ENCODE measurements around the gene LRP8.
A peak's percentile ranks its signal among the peaks of the same experiment; 100 is the strongest.

LRP8 gene

DNA sequence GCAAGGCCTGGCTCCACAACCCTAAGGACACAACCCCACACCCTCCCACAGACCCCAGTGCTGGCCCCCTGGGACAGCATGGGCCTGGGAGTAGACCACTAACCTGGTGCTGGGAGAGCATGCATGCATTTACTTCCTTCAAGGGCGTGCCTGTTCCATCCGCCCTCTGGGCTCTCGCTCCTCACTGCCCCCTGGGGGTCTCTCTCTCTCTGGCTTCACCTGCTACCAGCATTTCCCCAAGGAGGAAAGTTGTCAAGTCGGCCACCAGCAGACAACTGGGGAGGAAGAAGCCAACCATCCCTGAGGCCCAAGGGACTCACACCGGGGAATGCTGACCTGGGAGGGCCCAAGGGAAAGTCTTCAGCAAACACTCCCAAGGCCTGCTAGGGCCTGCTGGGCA is 6.5 kb downstream of the LRP8 start:
- DNase-seq, result no peak

DNA sequence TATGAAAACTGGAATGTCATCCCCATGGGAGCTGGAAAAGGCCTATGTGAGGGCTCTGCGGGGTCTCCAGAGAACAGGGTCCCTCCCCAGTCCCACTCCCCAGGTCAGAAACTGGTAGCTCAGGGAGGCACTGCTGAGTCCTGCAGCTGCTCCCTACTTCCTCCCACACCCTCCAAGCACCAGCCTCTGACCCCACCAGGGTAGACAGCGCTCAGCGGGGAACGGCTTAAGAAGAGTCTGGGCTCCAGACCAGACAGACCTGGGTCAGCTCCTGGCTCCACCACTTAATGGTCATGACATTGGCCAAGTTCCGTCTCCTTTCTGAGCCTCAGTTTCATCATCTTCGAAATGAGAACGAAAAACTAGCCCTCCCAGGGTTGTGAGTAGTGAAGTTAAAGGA is 7.2 kb downstream of the LRP8 start:
- DNase-seq, result no peak

DNA sequence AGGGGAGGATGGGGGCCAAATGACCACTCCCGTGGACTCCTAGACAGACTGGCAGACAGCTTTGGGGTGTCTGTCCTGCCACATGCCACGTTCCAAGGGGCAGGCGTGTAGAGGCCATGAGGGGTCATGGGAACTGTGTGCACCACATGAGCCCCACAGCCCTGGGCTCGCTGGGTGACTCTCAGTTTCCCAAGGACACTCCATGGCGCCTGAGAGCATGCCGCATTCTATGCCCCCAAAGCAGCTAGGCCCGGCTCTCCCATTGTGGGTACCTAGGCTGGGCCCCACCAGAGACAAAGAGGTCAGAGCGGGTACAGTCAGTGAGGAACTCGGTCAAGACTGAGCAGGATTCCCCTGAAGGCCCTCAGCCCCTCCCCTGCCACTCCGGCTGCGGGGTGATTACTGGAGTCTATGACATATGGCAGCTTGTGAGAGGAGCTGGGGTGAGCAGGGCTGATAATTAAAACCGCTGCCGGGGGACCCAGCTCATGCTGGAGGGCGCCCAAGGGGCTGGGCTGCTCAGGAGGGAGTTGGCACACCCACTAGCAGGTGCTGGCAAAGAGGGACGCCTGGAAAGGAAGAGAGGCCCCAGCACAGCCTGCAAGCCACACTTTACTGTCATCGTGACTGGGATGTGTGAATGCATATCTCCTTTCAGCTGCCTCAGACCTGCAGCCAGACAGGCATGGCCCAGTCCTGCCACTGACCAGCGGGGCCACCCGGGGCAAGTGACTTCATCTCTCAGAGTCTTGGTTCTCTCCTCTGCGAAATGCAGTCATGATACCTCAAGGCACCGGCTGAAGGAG is 8.4 kb downstream of the LRP8 start:
- peak; percentile 52 for DNase-seq

DNA sequence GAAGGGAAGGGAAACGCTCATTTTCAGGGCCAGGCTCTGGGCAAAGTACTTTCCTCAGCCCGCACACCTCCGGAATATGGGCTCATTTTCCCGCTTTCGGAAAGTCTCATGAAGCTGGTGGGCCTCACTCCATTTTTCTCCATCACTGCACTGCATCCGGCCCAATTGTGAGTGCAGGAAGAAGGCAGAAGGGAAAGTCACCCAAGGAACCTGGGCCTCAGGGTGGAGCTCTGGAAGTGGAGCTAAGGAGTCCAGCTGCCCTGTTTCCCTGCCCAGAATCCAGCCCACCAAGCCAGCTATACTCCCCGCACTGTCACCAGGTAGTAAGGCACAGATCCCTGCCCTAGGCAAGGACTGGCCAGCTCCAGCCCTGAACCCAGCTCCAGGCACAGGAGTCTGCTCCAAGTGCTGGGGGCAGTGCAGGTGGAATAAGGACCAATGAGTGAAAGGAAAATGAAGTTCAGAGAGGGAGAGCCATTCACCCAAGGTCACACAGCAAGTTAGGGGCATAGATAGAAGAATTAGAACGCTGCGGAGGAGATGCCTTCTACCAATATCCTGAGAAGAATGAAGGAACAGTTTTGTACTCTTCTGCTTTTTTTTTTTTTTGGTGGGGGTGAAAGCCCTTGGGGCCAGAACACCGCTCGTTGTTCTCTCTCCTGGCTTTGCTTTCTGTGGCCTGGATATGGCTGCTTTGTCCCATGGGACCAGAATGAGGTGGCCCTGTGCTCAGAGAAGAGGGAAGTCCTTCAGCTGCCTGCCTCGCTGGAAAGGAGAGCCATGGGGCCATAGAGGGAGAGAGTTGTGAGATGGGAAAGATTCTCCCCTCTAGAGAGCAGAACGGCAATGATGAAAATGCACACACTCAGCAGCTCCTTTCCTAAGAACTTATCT is 10.0 kb downstream of the LRP8 start:
- no peak for DNase-seq

DNA sequence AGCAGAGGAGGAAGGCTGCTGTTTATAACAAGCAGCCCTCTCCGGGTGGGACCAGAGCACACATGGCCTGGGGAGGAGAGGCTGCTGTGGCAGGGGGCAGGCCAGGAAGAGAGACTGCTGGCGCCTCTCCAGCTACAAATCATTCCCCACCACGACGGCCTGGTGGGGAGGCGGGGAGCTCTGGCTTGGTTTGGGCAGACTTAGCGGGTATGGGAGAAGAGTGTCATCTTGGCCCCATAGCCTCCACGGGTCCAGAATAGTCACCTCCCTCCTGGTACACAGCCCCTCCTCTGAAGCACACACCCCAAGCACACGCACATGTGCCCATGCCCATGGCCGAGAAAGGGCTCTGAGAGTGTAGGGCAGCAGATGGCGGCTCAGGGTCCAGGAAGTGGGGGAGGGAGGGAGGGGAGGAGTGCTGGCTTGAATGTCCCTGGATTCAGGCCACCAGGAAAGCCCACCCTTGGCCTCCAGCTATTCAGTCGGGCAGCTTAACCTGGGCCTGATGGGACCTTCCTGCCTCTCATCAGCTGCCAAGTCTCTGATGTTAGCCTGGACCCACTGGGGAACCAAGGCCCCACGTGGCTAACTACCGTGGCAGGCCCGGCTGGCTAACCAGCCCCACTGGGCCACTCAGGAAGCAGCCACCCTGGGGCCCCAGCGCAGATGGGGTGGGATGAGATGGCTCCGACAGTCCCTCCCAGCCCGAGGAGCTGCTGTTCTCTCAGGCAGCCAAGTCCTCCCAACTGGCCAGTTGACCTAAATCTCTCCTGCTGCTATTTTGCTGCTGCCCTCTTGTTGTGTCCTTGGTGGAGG is 10.9 kb downstream of the LRP8 start:
- DNase-seq, result peak; percentile 24

DNA sequence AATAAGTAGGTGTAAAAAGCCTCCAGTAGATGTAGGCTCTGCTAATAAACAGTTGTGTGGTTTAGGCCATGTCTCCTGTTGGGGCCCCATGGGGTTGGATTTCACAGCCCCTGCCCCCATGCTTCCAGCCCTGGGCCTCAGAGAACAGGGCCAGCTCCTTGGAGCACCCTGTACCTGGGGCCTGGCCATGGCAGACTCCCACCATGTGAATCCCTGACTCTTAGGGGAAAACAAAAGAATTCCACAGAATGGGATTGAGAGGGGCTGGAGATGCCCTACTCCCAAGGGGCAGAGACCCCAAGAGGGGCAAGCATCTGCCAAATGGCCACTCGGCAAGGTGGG is 11.5 kb downstream of the LRP8 start:
- no peak for DNase-seq

DNA sequence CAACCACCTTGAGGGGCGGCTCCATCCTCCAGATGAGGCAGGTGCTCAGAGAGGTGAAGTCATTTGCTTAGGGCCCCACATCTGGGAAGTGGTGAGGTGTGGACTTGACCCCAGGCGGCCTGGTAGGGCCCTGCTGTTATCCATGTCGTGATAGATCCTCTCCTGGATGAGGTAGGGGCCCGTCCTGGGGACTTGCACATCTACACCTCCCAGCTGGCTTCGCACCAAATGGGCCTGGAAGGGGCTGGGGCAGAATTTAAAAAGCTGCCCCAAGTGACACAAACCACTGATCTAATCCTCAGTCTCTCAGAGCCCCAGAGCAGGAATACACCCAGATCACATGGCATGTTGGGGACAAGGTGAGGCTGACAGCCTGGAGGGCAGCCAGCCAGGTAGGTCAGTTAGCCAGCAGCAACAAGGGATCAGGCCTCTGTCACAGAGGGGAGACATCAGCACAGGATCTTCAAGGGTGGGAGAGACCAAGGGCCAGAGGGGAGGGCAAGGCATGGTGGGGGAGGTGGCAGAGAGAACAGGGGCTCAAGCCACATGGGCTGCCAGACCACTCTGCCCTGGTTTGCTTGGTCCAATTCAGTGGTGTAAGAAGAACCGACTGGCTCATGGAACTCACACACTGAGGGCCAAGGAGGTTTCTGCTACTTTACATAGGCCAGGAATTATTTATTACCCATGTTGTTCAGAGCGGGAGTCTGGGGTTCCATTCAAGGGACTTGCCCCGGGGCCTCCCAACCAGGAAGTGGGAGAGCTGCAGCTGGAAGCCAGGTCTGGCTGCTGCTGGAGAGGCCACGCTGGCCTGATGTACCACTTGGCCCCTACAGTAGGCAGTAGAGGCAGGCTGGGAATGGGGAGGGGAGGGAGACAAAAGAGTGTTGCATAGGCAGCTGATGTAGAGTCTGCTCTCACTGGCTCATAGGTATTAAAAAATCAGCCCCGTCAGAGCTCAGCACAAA is 12.1 kb downstream of the LRP8 start:
- DNase-seq, result no peak

DNA sequence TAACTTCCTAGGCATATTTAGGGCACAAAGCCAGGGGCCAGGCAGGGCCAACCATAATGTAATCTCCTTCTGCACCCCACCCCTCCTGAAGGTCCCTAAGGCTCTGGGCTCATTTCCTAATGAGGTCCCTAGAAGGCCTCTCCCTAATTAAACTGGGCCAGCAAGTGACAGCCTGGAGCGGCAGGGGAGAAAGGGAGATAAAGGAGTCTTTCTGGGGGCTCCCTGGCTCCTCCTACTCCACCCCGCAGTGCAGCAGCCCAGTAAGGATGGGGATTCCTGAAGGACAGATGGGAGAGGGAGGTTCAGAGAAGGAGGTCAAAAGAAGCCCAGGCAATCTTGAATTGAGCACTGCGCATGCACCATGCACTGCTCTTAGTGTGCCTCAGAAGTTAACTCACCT is 12.8 kb downstream of the LRP8 start:
- DNase-seq, result no peak

DNA sequence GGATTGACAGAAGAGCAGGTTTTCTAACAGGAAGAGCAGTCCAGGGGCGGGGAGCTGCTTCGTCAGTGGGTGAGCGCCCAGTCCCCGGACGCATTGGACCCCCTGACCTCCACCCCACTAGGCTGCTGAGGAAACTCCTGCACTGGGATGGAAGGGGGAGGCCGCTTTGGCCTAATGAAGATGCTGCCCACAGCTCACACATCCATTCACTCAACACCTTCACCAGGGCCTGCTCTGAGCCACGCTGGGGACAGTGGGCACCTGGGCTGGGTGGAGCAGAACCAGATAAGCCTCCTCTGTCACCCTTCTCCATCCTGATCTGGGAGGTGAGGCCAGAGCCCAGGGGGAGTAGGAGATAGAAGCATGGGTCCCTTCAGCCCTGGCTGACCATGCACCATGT is 13.3 kb downstream of the LRP8 start:
- DNase-seq, result no peak

DNA sequence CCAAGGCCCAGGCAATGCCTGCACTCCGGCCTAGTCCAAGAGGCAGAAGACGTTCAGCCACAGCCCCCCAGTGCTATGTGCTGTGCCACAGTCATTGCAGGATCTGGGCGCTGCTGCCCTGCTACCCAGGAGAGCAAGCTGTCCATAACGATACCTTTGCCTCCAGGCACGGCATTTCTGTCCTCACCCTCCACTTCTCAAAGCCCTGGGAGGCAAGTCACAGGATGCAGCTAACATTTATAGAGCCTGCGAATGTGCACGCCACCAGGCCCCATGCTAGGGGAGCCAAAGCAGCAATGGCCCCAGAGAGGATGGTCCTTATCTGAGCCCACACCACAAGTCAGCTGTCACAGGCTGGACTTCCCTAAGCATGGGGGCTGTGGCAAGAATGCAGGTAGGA is 13.8 kb downstream of the LRP8 start:
- no peak for DNase-seq

DNA sequence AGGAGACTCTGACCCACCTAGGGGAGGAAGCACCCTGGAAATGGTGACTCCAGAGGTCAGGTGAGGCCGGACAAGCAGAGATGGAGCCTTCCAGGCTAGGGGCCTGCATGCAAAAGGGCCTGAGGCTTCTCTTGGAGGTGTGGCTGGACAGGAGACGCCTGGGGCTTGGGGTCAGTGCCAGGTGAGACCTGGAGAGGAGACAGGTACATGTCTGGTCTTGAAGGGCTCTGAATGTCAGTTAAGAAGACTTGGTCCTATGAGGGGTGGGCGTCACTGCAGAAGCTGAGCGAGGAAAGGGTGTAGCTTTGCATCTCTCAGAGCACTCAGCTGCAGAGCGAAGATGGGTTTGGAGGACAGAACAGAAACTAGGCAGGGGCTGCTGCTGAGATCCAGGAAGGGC is 14.3 kb downstream of the LRP8 start:
- DNase-seq, result no peak

DNA sequence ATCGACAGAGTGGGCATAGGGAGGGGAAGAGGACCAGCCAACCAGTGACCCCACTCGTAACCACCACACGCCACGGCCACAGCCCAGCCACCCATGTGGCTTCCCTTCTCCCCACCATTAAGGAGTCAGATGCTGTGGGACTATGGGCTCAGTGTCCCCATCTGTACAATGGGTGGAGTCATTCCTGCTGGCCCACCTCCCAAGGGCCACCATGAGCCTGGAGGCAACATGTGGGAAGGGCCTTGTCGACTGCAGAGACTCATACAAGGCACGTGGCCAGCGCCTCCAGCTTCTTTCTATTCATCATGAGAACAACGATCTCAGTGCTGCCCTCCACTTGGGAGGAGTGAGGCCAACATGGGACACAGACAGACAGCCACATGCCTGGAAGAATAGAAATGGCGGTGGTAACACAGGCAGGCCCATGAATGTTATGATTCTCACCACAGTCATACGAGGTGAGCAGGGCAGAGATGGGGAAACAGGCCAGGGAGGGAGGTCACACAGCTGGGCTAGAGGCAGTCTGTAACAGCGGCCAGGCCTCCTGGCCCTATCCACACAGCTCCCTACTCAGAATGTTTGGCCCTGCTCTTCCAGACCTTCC is 16.1 kb downstream of the LRP8 start:
- DNase-seq, result no peak

DNA sequence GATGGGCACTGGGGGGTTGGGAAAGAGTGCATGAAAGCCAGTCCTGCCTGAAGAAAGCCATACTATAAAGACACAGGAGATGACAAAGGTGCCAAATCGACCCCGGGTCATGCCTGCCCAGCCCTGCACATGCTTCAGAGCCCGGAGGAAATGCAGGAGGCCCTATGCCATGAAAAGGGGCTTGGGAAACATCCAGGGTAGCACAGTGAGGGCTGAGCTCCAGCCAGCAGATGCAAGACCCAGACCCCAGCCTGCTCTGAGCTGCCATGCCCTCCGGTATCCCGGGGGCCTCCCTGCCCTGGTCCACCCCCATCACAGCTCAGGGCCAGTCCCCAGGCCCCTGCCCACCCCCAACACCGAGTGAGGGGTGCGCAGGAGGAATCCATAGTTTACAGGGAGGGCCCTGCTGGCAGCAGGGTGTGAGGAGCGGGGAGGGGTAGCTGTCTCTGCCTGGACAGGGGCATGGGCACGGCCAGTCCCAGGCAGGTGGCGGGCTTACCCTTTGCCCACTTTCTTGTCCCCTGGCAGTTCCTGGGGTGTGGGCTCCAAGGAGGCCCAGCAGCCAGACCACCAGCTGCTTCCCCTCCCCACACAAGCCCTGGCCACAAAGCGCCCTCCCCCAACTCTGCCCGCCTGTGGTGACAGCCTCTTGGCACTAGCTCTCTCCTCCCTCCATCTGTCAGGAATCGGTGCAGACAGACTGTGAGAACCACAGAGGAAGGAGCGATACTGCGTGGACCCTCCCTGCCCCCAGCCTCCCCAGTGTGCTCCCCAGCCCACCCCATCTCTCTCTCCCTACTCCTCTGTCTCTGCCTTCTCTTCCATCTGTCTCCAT is 16.8 kb downstream of the LRP8 start:
- DNase-seq, result no peak

DNA sequence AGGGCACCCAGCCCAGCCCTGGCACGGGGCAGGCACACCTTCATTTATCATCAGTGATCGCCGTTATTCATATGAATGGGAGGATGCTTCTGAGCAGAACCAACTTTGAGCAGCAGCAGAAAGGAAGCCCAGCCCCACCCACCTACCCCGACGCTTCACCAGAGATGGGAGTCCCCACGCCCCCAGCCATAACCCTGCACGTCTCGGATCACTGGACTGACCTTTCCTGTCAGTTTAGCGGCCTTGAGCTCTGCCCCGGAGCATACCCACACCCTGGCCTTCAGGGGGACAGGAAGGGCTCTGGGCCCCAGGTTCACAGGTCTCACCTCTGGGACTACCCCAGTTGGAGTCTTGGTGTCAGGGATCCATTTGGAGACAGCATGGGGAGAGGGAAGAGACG is 18.1 kb downstream of the LRP8 start:
- no peak for DNase-seq

DNA sequence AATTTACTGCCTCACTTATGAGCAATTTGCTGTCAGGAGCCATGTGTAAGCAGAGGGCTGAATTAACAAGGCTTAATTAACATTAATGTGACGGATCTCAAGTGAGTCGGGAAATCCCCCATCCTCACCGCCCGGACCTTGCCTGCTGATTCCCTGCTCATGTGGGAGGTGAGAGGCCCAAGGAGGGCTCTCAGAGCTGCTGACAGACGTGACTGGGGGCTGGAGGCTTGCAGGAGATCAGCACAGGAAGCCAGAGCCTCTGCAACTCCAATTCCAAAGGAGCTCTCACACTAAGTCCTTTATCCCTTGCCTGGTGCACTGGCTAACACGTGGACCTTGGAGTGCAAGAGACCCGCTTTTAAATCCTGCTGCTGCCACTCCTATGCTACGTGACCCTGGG is 19.4 kb downstream of the LRP8 start:
- no peak for DNase-seq

DNA sequence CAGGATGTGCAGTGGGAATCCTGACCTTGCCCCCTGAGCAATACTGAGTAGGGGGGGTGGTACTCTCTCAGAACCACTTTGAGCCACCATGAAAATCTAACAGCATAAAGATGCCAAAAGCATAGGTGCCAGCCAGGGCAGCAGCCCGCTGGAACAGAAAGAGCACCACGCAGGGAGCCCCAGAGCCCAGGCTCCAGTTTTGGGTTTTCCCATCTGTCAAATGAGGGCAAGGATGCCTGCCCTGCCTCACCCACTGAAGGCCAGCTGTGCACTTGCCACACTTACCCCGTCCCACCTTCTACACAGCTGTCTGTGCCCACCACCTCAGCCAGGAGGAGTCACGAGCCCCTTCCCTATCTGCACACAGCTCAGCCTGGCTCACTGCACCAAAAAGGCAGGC is 20.8 kb downstream of the LRP8 start:
- DNase-seq, result no peak

DNA sequence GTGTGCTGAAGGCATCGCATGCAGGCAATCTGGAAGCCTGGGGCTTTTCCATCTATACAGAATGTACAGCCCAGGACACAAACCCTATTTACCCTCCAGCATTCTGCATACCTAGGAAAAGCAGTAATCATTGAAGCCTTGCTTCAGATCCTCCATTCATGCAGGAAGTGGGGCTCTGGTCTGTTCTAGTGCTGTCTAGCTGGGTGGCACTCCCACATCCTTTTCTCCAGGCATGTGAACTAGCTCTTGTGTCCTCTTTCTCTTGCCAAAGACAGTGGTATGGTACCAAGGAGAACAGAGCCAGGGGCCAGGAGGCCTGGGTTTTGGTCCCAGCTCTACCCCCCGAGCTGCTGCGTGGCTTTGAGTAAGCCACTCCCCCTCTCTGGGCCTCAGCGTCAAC is 21.7 kb downstream of the LRP8 start:
- no peak for DNase-seq

DNA sequence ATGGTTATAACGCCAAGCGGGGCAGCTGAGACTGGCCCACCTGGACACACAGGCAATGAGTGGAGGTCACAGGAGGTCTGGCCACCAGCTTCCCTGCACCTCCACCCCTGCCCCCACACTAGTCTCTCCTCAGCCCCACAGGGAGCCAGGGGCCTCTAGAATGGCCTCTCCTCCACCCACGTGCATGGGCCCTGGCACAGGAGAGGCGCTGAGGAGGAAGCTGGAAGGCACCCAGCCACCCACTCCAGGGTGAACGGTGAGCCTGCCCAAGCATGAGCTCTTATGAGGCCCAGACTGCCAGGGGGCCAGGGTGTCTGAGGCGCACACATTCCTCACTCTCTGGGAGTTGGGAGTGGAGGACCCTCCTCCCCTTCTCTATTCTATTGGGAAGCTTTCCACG is 22.2 kb downstream of the LRP8 start:
- DNase-seq, result no peak

DNA sequence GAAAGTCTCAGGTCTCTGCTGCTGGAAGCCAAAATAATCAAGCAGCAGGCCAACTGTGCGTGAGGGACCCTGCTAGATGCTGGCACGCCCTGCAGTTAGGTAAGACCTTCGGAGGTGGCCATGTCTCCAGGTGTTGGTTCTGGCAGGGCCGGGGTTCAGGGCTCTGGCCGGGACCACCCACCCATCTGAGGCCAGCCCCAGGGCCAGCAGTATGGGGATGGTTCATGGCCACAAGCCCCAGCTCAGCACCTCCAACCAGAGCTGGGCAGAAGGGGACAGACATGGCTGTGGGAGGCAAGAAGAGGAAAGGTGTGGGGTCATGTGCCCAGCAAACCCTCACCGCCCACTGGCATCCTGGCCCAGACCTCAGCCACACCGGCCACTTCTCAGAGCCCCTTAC is 23.3 kb downstream of the LRP8 start:
- no peak for DNase-seq

DNA sequence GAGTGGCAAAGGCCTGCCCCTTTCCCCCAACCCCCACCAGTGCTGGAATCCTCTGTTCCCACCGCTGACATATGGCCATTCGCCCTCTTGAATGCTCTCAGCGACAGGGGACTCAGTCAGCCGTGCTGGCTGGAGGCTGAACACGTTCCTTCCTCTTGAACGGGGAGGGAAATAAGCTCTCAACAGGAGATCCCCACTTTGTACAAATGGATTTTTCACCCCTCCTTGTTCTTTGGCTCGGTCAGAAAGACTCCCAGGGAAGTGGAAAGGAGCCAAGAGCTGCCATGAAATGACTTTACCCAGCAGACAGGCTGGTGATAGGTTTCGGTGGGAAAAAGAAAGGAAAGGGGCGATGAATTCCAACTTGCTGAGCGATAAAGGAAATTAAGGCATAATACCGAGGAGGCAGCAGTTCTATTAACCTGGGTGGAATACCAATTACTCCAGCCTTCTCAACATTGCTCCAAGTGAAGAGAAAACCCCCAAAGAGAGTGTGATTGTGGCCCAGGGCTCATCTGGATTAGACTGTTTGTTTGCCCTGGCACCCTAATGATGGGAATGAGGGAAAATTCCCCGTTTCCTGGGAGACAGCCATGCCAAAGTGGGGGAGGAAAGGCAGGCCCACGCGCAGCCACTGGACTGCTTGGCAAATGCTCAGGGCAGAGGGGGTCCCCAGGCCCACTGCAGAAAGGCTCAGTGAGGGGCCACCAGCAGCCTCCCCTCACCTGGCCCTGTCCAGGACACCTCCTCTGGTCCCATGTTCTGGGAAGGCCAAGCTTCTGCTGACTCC is 23.9 kb downstream of the LRP8 start:
- no peak for DNase-seq

Measured in COR-L47 (cell line).